A549 (cell line): Measurements from ENCODE around the gene OR51A2.

Source experiments
- CTCF ChIP-seq: fragments of >200 bp; sonication (Bioruptor Twin); formaldehyde crosslinking; IDR thresholded peaks from 3 replicates; pipeline ENCODE4 v1.5.1; 2016
- EP300 ChIP-seq, 2 experiments: fragments of >200 bp; sonication (Bioruptor Twin); formaldehyde crosslinking; IDR thresholded peaks; 2 replicates in 1 of 2; 3 replicates in 1 of 2; pipeline ENCODE4 v1.6.1; 2016 to 2017
- HDAC2 ChIP-seq: fragments of 200-600 bp; sonication (generic); IDR thresholded peaks from 2 replicates; pipeline ENCODE4 v1.6.1; 2016
- JUN ChIP-seq, 2 experiments: fragments of >200 bp; sonication (Bioruptor Twin); formaldehyde crosslinking; IDR thresholded peaks; 2 replicates in 1 of 2; 3 replicates in 1 of 2; pipeline ENCODE4 v1.6.1; 2016 to 2017
- KDM1A ChIP-seq: fragments of 200-600 bp; sonication (generic); IDR thresholded peaks from 2 replicates; pipeline ENCODE4 v1.6.1; 2016; ENCODE audit warnings: low read depth, mild to moderate bottlenecking
- MYC ChIP-seq: IDR thresholded peaks from 2 replicates; pipeline ENCODE4 v1.6.1; 2012; ENCODE audit warnings: mild to moderate bottlenecking, inconsistent platforms, low read length, improper control_type of control experiment, borderline replicate concordance
- PHF8 ChIP-seq: fragments of 200-600 bp; sonication (generic); IDR thresholded peaks from 2 replicates; pipeline ENCODE4 v1.6.1; 2016; ENCODE audit warnings: low read depth, mild to moderate bottlenecking, antibody characterized with exemption, moderate library complexity, borderline replicate concordance
- POLR2A ChIP-seq: IDR thresholded peaks from 2 replicates; pipeline ENCODE4 v1.6.1; 2012; ENCODE audit warnings: mild to moderate bottlenecking, low read length
- POLR2AphosphoS2 ChIP-seq: conservative IDR thresholded peaks from 2 replicates; pipeline ENCODE4 v1.6.1; 2012; ENCODE audit warnings: low read length, improper control_type of control experiment, inconsistent platforms
- REST ChIP-seq: fragments of 200-600 bp; sonication (generic); IDR thresholded peaks from 2 replicates; pipeline ENCODE4 v1.6.1; 2016; ENCODE audit warnings: antibody characterized with exemption, mild to moderate bottlenecking, moderate library complexity
- TP53 ChIP-seq: fragments of 250-450 bp; sonication (Bioruptor Pico); IDR thresholded peaks from 2 replicates; pipeline ENCODE4 v1.5.0; 2021; ENCODE audit warnings: mild to moderate bottlenecking, moderate library complexity
- USF2 ChIP-seq: fragments of 450-650 bp; IDR thresholded peaks from 2 replicates; pipeline ENCODE4 v1.6.1; 2014; ENCODE audit warnings: antibody characterized with exemption

GRCh38 chr11:4994551-4994950 lies 39.0 kb upstream of the OR51A2 start, which contains the start of gene OR51L1:
- TF ChIP-seq CTCF = no peak
- TF ChIP-seq HDAC2 = no peak
- no peak for TF ChIP-seq TP53 (CRISPR knock-in tag)
- TF ChIP-seq MYC = no peak
- TF ChIP-seq POLR2AphosphoS2 = no peak
- no peak for TF ChIP-seq KDM1A
- TF ChIP-seq POLR2A = no peak
- no peak for TF ChIP-seq JUN (IDR thresholded peaks at IDR 0.05)
- TF ChIP-seq EP300 (IDR thresholded peaks at IDR 0.05) = no peak
- TF ChIP-seq USF2 = no peak
- TF ChIP-seq REST = no peak
- TF ChIP-seq PHF8 = no peak
